ENCODE data around the gene KCNS1.

KCNS1 gene

DNA sequence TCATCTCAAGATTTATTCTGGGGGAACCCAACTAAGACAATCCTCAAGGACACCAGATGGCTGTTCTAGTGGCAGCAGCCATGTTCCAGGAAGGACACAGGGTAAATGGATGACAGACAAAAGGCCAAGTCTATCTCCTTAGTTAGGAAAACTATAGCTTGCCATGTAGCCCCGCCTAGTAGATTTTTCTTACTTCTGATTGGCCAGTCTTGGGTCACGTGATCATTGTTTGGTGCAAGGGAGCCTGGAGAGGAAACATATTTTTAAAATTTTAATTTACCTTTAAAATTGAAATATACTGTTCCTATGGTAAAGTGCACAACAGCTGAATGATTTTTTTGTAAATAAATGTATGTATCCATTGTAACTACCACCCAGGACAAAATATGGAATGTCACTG is 4.4 kb upstream of the KCNS1 start:
- no peak for DNase-seq

- peak in 1 of 2 donors; percentile 33 for DNase-seq
These were observed 3.9 kb upstream of the KCNS1 start for GRCh38 chr20:45104786-45105185.

DNA sequence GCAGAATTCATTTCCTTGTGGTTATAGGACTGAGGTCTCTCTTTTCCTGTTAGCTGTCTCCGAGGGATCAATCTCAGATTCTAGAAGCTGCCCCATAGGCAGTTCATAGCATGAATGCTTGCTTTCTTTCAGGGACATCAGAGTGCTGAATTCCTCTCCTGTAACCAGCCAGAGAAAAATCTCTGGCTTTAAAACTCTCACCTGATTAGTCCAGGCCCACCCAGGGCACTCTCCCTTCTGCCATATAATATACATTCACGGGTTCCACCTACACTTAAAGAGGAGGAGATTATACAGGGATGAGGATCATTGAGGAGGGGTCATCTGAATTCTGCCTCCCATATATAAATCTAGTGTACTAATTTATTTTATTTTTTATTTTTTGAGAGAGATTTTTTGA is 2.1 kb upstream of the KCNS1 start:
- no peak for DNase-seq

DNA sequence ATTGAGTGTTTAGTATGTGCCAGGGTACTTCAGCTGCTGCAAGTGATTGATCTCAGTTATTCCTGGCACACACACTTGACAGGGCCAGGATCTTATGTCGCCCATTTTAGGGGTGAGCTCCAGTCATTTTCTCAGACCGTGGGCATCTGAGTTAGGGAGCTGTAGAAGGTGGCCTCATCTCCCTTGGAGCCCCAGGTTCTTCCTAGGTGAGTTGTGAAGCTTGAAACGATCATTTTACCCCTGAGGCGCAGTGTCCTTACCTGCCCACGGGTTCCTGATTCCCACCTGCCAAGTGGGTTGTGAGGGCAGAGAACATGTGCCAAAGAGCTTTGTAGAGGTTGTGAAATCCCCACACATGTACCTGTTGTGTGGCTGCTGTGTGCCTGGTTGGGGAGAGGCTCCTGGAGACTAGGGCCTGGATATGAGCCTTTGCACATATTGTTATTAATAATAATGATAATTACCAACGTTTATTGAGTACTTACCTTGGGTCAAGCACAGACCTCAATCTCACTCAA is 465 bp upstream of the KCNS1 start:
- DNase-seq: no peak

DNA sequence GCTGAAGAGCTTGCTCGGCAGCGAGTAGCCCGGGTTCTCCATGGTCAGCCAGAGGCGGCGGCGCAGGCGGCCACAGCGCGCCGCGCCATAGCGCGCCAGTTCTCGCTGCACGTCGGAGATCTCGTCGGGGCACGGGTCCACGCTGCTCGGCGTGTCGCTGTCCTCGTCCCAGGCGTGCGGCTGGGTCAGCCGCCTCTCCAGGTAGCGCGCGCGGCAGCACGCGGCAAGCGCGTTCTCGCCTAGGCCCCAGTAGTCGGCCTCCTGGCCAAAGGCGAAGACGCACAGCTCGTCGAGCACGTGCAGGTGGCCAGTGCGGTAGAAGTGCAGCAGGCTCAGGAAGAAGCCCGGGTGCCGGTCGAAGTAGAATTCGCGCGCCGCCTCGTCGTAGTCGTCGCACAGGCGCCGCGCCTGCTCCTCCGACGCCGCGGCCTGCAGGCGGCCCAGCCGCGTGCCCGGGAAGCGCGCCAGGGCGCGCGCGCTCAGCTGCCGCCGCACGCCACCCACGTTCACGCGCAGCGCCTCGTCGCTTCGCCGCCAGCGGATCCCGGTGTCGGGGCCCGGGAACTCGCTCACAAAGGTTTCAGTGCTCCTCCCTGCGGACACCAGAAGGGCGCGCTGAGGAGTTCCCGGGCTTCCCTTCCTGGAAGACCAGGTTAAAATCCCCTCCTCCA is 2.7 kb downstream of the KCNS1 start:
- DNase-seq: no peak

DNA sequence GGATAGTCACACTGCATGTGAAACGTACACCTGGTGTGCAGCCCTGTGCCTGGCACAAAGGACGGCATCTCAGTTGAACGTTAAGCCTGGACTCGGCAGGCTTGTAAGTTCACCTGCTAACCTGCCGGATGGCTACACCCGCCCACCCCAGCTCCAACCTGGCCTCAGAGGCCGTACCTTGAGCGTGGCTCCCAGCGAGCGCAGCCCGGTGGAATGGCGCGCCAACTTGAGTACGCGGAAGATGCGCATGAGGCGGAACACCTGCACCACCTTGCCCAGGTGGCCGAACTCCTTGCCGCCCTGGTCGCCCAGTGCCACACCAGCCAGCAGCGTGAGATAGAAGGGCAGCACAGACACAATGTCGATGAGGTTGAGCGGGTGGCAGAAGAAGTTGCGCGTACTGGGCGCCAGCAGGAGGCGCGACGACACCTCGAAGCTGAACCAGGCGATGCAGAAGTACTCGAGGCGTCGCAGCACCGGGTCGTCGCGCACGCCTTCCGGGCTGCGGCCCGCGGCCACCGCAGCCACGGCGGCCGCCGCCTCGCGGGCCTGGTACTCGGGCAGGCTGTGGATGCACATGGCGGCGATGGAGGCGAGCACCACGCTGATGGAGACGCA is 3.3 kb downstream of the KCNS1 start:
- DNase-seq: no peak

- no peak for DNase-seq
These were observed 4.1 kb downstream of the KCNS1 start for GRCh38 chr20:45096781-45097180.

- DNase-seq: peak; percentile 45 to 50
These were observed 5.1 kb downstream of the KCNS1 start for GRCh38 chr20:45095805-45096238.

- DNase-seq: no peak
These were observed 5.9 kb downstream of the KCNS1 start for GRCh38 chr20:45094864-45095574.

GRCh38 chr20:45094201-45094600 is 6.7 kb downstream of the KCNS1 start:
- no peak for DNase-seq

- DNase-seq: no peak
These were observed 8.0 kb downstream of the KCNS1 start for GRCh38 chr20:45092898-45093297.

GRCh38 chr20:45091366-45091765 is 9.6 kb downstream of the KCNS1 start:
- DNase-seq: no peak

DNA sequence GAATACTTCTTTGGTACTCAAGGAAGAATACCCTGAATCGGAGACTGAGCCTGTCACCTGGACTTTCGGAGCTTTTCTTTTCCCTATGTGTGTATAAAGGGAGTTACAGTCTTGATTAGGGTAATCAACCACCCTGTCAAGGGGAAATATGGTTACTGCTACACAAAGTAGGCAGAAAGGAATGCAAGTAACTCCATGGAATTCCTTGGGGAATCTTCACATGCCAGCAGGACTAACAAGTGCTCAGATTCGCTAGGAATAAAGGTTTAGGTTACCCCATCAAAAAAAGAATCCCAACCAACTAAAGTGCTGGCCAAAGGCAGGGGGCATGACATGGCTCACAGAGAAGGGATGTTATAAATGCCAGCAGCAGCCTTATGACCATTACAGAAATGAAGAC is 10.4 kb downstream of the KCNS1 start:
- no peak for DNase-seq

- no peak for DNase-seq
These were observed 12.7 kb downstream of the KCNS1 start for GRCh38 chr20:45088247-45088646.

DNA sequence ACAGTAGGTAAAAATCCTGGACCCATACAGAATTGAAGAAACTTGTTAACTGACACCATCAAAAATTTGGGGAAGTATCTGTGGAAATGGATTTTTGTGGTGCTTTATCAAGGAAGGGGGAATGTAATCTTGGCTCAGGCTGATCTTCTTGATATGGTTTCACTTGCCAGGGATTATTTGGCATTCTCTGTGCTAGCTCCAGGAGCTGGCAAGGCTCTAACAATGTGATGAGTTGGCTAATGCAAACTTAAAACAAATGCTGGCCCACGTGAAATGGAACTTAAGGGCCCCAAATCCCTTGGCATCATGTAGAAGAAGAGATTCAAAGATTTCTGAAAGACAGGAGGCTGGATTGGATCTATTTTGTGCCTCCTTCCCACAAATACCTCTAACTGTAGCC is 13.1 kb downstream of the KCNS1 start:
- DNase-seq: no peak

DNA sequence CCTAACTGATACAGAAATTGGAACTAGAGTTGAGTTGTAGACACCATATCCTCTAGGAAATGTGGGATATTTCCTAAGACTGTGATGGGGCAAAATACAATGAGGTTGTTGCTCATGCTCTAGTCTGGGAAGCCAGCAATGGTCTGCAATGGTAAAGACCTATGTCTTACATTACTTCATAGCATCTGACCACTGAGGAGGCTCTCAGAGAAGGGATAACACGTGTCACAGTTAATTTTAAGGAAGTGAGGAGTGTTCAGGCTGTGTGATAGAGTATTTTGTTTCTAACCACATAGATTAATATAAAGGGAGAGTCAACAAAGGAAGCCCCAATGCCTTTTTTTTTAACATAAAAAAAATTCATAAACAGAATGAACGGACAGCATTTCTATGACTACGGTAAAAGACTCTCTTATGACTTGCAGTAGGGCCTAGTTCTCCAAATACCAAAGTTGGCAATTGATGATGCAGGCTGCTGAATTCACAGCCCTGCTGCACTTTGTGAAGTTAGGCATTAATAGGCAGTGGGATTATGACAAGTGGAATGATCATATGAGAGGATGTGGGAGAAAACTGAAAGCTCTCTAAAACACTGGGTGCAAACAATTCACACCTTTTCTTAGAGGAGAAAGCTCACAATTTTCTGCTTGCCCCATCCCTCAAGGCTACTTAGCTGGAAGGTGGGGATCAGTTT is 13.7 kb downstream of the KCNS1 start:
- no peak for DNase-seq

- DNase-seq: no peak
These were observed 15.1 kb downstream of the KCNS1 start for GRCh38 chr20:45085867-45086266.

DNA sequence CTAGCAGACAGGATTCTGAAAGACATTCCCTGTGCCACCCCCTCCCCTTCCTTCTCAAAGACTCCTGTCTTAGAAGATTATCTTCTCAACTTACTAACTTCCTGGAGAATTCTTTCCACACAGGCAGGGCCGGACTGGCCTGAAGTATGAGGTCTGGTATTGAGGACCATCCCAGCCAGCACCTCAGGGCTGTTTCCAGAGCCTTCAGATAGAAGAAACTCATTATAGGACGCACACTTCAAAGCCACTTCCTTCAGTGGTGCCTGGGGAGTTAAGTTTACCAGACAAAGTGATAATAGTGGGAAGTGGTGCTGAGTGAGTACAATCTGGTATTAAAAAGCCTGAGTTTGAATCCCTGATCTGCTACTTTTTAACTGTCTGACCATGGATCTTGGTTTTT is 15.6 kb downstream of the KCNS1 start:
- DNase-seq: no peak

DNA sequence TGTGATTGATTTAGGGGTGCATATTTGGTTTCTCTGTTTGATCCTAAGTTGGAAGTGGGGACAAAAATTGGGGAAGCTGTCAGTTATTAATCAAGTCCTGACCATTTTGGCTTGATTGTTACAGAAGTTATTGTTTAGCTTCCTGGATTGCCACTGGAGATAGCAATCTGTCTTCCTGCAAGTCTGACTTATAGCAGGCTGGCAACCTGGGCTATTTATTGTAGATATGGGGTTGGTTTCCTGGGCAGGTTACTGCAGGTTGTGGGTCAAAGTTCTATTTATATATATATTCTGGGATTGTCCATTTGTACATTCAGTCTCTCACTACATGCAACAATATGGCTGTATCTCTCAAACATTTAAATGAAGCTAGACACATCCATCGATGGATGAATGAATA is 17.8 kb downstream of the KCNS1 start:
- DNase-seq: no peak

GRCh38 chr20:45082468-45082867 is 18.5 kb downstream of the KCNS1 start:
- DNase-seq: no peak

DNA sequence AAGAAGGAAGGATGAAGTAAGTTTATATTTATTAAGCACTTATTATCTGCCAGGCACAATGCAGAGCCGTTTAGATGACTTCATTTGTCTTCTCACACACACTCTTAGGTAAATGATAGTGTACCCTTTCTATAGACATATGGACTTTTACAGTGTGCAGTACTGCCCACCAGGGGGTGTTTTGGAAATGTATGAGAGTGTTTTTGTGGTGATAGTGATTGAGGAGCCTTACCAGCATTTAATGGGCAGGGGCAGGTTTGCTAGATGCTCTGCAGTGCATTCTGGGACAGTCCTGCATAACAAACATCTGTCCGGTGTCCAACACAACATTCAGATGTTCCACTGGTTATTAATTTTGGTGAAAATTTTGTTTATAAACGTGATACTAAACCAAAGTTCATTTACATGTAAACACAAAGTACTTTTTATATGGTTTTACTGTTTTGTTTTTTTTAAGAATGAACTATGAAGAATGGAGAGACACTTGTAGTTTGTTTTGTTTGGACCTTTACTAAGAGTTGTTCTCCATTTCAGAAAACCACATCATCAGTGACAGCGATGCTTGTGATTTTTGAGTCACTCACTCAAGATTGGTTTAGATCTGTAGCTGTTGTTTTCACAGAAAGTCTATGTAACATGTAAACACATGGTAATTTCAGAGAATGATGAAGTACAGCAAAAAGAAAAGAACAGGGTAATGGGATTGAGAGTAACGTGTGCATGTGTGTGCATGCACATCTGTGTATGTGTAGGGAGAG is 19.9 kb downstream of the KCNS1 start:
- DNase-seq: no peak

DNA sequence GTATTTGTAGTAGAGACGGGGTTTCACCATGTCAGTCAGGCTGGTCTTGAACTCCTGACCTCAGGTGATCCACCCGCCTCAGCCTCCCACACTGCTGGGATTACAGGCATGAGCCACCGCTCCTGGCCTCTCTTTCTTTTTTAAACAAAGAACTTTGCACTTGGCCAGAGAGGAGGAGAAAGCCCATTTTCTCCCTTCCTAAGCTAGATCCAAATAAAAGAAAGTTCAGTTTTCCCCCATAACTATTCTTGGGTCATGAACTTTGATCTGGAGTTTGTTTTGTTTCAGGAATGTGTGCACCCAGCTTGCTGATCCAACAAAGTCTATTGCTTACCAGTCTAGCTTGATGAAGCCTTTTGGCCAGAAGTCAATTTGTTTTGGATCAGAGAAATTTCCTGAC is 23.4 kb downstream of the KCNS1 start:
- no peak for DNase-seq

- no peak for DNase-seq
These were observed 27.7 kb downstream of the KCNS1 start for GRCh38 chr20:45073221-45073620.
